IMR-90 (cell line): ENCODE results near the gene SAMD4B.
A peak's percentile ranks its signal among the peaks of the same experiment; 100 is the strongest.

Experiments
- CHD1 ChIP-seq: IDR thresholded peaks from 2 replicates; pipeline ENCODE4 v1.6.1; 2012; ENCODE audit warnings: low read depth, low read length, improper control_type of control experiment
- CTCF ChIP-seq: conservative IDR thresholded peaks from 2 replicates; pipeline ENCODE4 v1.5.1; 2012; ENCODE audit warnings: mild to moderate bottlenecking, low read depth, low read length, improper control_type of control experiment
- POLR2A ChIP-seq: IDR thresholded peaks from 2 replicates; pipeline ENCODE4 v1.6.1; 2012; ENCODE audit warnings: mild to moderate bottlenecking, low read depth, low read length
- RCOR1 ChIP-seq: IDR thresholded peaks from 2 replicates; pipeline ENCODE4 v1.6.1; 2012; ENCODE audit warnings: mild to moderate bottlenecking, low read length, improper control_type of control experiment; ENCODE audit not compliant: insufficient replicate concordance

GRCh38 chr19:39351537-39352064, 9.4 kb downstream of the SAMD4B start:
- TF ChIP-seq RCOR1 (no peak), CTCF (0 out of 2 replicates have a peak, but pooled peaks have one; percentile 5), POLR2A (no peak), CHD1 (no peak)
